ENCODE measurements around the gene HOXD1.

HOXD1 gene

DNA sequence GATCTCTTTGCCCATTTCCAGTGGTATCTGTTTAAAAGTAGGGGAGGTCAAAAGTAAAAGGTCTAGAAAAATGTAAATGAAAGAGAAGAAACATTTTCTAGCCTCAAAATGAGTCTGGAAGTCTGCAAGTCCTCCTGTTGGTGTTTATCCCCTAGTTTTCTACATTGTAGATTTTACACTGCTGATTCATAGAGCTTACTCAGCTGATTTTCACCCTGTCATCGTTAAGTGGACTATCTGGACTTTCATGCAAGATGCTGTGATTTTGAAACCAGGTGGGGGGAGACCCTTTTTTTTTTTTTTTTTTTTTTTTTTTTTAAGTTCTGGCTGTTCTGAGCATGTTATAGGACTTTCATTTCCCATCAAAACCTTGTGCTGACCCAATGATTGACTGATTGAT is 21.1 kb upstream of the HOXD1 start:
- DNase-seq = no peak

DNA sequence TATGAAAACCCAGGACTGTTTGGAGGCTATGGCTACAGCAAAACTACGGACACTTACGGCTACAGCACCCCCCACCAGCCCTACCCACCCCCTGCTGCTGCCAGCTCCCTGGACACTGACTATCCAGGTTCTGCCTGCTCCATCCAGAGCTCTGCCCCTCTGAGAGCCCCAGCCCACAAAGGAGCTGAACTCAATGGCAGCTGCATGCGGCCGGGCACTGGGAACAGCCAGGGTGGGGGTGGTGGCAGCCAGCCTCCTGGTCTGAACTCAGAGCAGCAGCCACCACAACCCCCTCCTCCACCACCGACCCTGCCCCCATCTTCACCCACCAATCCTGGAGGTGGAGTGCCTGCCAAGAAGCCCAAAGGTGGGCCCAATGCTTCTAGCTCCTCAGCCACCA is 19.3 kb upstream of the HOXD1 start:
- DNase-seq = no peak

DNA sequence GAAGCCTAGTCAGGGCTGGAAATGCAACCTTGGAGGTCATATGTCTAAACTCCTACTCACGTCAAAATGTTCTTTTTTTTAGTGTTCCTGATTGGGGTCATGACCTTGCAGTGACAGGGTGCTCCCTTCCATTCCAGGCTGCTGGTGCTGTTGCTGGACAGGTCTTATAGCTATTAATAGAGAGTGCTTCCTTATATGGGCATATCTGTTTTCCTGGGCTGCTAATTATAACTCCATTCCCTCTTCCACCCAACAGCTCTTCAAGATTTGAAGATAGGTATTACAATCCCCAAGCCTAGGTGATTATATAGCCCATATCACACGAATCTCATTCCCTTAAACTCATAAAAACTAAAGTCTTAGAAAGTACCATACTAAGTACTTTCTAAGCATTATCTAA is 18.8 kb upstream of the HOXD1 start:
- no peak for DNase-seq

DNA sequence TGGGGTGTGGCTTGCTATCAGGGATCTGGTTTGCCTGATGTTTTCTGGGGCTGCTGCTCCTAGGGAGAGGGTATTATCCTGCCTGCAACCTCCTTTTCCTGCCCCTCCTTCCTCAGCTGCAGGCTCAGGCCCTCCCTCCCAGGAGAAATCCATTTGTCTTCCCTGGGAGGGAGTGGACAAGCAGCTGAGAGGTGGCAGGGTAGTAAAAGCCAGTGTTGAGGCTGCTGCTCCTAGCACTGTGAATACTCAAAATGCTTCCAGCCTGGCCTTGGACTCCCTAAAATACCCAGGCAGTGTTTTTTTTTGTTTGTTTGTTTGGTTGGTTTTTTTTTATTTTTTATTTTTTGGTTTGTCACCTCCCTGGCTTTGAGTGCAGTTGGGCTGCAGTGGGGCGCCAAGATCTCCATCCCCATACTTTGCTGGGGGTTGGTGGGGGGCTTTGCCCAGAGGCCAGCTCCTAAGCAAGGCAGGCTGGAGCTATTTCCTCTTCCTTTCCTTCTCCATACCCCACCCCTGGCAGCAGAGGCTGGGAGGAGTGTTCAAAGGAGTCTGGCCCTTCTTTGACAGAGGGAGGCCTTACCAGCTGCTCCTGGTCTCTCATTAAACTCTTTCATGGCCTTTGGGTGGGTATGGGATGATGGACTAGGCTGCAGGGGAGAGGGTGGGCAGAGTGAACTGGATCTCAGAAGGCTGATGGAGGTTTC is 17.7 kb upstream of the HOXD1 start:
- DNase-seq = no peak

DNA sequence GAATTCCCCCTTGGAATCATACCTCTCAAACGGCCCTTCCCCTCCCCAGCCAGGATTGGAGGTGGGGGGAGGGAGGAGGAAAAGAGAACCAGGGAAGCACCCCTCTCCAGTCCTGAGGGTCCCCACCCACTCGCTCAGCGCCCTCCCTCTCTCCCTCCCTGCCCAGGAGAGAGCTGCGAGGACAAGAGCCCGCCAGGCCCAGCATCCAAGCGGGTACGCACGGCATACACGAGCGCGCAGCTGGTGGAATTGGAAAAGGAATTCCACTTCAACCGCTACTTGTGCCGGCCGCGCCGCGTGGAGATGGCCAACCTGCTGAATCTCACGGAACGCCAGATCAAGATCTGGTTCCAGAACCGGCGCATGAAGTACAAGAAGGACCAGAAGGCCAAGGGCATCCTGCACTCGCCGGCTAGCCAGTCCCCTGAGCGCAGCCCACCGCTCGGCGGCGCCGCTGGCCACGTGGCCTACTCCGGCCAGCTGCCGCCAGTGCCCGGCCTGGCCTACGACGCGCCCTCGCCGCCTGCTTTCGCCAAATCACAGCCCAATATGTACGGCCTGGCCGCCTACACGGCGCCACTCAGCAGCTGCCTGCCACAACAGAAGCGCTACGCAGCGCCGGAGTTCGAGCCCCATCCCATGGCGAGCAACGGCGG is 17.0 kb upstream of the HOXD1 start:
- no peak for DNase-seq

DNA sequence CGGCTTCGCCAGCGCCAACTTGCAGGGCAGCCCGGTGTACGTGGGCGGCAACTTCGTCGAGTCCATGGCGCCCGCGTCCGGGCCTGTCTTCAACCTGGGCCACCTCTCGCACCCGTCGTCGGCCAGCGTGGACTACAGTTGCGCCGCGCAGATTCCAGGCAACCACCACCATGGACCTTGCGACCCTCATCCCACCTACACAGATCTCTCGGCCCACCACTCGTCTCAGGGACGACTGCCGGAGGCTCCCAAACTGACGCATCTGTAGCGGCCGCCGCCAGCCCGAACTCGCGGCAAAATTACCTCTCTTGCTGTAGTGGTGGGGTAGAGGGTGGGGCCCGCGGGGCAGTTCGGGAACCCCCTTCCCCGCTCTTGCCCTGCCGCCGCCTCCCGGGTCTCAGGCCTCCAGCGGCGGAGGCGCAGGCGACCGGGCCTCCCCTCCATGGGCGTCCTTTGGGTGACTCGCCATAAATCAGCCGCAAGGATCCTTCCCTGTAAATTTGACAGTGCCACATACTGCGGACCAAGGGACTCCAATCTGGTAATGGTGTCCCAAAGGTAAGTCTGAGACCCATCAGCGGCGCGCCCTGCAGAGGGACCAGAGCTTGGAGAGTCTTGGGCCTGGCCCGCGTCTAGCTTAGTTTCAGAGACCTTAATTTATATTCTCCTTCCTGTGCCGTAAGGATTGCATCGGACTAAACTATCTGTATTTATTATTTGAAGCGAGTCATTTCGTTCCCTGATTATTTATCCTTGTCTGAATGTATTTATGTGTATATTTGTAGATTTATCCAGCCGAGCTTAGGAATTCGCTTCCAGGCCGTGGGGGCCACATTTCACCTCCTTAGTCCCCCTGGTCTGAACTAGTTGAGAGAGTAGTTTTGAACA is 16.2 kb upstream of the HOXD1 start:
- no peak for DNase-seq

DNA sequence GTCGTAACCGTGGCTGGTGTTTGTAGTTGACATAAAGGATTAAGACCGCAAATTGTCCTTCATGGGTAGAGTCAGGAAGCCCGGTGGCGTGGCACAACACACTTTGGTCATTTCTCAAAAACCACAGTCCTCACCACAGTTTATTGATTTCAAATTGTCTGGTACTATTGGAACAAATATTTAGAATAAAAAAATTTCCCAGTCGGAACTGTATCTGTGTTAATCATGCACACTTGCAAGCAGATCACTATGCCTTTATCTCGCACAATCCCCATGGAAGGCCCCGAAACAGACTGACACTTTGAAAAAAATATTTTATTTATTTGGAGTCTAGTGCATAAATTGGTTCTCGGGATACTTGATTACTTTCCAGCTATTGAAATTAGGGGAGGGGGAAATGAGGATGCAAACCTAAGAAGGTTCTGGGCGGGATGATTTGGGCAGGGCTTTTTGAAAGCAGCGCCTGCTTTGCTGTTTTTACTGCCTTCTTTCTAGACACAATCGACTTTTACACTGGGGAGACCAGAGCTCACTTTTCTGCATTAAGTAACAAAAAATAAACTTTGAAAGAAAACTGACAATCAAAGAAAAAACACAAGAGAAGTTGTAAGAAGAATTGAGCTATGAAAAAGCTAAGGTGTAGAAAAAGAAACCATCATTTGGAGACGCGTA is 15.4 kb upstream of the HOXD1 start:
- DNase-seq = no peak

DNA sequence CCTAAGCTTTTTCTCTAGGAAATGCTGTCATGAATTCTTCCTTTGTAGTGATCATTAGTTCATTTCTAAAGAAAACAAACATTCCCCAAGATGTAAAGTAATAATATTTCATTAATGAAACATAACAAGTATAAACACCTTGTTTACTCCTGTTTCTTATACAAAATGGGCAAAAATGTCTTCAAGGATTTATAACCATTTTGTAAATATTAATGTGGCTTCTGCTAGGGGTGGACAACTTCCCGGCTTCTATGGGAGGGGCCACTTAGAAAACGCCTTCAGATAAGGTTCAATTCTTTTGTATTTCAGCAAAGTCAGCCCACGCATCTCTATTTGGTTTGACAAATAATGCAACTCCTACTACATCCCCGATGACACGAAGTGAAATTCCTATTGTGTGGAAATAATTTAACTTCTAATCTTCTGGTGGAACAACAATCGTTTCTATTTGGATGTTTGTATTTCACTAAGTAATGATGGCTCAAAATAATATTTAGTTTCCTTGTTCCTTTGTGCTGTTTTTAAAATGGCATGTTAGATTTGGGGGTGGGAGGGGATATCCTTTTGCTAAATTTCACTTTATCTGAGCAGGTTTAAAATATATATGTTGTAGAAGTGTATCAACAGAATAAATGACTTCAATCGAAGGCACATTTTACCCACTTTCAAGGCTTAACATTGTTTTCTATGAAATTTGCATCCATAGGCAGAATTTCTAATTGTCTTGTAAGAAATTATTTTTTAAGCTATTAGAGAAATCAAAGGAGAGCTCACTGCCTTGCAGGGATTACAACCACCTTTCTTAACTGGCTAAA is 14.7 kb upstream of the HOXD1 start:
- DNase-seq = no peak

DNA sequence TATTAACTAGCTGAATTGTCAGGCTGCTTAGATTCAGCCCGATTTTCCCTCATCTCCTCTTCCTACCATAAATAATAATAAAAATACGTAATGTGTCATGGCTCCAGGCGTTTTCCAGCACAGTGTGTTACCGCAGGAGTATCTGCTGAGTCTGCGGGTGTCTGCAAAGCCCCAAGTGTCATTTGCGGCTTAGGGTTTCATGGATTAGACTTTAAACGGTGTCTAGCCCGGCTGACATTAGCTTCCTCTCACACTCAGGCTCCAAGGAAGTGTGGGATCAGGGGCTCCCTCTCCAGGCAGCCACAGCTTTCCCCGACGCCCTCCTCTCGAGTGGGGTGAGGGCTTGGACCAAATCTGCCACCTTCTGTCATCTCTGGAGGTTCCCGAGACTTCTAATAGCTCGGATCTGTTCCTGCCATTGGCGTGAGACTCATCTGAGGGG is 14.1 kb upstream of the HOXD1 start:
- DNase-seq = no peak

DNA sequence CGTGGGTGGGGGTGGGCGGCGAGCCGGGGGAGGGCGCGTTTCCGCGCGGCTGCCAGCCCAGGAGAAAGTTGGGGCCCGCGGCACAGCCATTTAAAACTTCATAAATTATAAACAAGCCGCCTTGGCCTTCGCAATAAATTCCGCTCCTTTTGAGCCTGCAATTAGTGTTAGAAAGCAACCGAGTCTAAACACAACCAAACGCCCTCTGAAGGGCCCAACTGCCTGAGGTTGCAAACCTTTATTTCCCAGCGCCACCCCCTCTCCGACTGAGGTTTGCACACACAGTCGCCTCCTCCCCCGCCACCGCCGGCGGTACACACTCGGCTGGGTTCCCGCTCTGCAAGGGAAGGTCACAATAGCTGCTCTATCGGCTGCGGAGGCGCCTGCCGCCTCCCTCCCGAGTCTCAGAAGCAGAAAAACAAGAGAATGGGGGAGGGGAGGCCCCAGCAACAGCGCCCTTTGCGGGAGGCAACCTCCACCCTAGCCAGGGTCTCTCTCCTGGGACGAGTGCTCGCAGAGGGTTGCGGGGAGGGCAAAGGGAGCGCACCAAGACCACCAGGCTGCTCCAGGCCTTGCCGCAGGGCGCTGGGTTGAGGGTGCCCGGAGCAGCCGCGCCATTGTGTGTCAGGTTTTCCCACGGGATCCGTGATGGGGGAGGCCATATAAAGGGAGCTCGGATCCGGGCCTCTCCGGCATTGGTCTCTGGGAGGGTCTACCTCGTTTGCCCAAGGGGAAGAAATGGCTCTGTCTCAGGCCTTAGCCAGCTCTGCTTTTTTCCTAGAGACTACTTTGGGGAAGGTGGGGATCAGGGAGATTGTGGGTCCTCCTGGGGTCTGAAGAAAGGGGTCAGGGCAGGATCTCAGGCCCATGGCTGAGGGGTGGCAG is 13.4 kb upstream of the HOXD1 start:
- DNase-seq = no peak

DNA sequence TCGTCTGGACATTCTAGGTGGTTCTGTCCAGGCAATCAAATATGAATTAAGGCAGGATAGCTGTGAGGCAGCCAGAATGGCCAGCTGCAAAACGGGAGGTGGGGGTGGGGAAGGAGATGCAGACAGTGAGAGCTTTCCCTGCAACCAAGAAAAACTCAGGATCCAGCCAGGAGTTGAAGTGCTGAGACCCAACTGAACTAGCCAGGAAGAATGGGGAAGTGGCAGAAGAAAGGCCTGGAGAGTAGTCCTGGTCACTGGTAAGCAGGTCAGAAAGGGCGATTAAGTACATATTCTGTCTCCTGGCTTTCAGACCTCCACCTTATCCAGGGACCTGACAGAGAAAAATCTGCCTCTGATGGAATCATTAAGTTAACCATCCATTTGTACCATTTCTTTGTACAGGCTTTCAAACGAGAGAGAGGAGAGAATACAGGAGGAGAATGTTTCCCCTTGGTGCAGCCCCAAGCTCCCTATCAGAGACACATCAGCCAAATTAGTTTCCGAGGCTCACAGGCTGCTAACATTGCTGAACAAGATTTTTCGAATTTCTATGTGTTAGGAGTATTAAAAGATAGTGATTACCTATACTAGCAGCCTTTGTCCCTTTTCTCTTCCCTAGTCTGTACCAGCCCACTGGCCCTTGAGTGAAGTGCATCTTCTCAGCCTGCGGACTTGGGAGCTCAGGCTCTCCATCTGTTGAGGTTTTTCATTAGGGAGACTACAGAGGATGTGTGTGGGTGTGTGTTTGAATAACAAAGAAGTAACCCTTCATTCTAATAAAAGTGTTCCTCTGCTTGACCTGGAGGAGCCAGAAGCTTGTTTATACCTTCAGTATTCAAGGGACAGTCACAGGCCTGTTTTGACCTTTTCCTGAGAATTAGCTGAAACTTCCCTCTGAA is 12.5 kb upstream of the HOXD1 start:
- DNase-seq = no peak

DNA sequence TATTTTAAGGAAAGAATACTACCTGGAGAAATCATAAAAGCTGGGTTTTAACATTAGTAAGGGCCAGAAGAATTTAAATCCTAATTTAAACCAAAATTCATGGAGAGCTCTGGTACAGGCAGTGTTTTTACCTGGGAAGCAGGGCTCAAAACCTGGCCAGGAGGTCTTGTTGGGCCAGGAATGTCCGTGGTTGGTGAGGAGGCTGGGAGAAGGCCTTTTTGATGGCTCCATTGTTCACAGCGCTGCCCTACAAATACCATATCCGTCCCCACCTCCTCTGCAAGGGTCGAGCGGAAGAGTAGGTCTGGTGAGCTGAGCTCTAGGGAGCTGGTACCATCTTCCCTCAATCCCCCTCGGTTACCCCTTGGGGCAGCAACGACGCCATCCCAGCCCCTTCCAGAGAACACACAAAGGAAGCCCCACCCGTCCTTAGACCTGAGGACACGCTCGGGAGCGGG is 10.9 kb upstream of the HOXD1 start:
- DNase-seq = no peak

DNA sequence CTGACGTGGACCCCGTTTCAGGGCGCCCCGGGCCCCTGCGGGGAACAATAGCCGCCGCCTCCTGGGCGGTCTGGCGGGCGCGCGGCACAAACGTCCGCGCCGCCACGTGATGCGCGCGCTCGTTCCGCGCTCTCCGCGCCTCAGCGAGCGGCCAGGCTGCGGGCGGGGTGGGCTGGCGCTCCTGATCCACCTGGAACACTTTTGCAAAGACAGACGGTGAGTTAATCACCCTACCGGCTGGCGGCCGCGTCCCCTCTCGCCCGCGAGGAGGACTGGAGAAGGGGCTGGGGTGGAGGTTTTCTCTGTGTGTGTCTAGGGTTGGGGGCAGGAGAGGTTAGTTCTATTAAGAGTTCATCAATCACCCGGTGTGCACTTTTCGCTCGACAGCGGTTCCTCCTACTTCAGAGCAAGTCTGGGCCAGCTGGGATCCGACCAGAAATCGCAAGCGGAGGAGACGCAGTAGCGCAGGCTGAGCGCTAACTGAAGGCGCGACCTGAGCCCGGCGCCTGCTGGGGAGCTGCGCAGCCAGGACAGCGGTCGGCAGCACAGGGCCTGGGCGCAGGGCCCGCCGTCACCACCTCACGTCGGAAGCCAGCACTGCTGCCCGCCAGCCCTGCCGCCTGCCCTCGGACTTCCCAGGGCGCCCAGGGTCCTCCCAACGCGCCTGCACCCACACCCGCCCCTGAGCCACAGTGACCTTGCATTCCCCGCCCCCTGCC is 10.3 kb upstream of the HOXD1 start:
- DNase-seq = no peak

DNA sequence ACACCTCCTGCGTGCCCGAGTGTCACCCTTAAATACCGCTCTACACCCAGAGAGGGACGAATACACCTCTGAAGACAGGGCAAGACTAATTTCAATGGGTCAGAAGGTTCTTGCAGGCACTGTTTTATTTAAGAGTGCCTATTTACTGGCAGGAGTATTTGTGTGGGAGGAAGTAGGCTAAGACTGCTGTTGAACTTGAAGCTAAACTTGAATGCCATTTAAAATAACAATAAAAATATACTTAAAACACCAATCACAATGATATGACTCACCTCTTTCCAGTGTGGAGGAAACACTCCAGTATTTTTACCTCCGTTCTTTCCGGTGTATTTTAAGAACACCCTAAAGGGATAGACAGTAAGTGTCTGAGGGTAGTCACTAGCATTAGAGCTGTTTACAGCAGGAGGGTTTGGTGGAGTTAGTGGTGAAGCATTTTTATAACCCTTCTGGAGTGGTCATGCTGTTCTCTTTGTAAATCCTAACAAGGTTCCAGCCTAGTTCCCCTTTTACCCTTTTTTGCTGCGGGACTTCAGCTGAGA is 9.6 kb upstream of the HOXD1 start:
- DNase-seq = no peak

DNA sequence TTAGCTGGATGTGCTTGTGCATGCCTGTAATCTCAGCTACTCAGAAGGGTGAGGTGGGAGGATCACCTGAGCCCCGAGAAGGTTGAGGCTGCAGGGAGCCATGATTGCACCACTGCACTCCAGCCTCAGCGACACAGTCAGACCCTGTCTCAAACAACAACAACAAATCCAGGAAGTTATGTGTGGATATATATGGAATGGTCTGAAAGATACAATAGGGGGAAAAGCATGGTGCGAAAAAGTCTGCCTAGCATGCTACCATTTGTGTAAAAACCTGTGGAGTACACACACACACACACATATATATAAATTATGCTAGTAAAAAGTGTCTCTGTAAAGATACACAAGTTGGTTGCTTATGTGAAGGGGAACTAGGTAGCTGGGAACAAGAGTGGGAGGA is 6.9 kb upstream of the HOXD1 start:
- no peak for DNase-seq

DNA sequence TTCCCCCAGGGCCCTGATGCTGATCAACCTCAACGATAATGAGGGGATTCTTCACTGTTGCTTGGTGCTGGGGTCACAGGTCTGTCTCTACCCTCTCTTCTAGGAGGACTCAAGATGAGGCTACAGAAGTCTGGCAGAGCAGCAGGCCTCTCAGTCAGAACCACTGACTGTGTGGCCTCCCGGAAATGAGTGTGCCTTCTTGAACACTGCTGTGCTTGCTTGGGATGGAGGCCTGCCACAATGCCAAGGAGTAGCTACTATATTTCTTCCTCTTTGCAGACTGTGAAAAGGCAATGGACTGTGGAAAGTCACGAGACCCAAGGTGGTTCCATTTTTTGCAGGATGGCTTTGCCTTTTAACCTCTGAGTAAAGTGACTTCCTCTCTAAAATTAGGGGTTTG is 5.8 kb upstream of the HOXD1 start:
- no peak for DNase-seq

DNA sequence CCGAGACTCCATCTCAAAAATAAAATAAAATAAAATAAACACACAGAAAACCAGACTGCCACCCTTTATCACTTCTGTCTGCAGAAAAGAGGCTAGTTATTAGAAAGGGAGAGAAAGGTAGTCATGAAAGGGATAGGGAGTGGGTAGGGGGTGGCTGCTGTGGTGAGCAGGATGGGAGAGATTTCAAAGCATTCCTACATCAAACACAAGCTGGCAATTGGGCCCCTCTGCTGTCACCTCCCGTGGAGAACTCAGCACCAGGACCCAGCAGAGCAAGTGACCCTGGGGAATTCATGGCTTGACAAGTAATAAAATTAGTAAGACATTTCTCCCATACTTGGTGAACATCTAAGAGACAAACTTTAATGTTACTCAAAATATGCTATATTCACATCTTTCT is 3.7 kb upstream of the HOXD1 start:
- DNase-seq = no peak

DNA sequence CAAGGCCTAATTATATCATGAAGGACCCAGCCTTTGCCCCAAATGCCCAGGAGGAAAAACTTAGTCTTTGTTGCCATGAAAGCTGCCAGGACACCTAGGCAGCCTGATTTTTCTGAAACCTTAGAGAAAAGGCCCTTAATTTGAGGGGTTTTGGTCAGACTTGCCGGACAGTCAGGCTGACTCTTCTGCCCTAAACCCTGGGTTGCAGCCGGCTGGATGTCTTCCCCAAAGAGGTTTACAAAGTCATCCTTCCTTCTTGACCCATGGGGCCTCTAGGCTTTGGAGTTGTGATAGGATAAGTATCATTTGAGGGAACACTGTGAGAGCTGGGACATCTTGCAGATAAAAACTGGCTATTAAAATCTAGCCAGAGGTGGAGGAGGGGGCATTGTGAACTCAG is 2.4 kb upstream of the HOXD1 start:
- no peak for DNase-seq

DNA sequence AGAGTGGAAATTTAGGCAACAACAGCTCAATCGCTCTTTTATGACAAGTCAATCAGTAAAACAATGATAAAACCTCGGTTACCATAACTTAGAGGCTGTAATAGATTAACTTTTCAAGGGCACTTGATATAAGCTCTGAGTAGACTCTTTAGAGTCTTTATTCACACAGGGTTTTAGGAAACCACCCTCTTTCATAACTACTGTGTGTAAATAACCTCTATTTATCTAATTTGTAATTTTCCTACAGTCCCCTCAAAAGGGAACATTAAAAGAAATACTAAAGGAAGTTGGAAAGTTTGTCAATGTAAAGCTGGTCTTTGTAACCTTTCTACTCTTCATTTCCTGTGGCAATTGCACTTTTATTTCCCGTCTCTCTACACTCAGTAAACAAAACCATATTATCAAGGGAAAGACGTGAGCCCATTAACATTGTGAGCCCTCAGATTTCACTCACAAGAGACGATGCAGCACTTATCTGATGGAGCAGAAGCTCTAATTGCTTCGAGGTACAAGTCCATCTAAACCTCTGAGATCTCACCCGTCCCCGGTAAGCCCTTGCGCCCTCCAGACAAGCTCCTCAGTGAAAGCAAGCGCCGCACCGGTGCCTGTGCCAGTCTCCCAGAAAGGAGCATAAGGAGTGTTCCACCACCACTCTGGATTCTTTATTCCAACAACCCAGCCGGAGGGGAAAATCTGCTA is 1.1 kb upstream of the HOXD1 start:
- no peak for DNase-seq

All from NCI-H1694 (cell line).